MCF 10A (cell line): ENCODE results near the gene SPPL2B. TPM values are rescaled to one million over a fixed set of nuclear protein-coding genes. Genes with fewer than 3 reads are reported as not detected.
A peak's percentile ranks its signal among the peaks of the same experiment; 100 is the strongest.
"Not testable (repeated sequence)": the region's sequence is repeated elsewhere in the genome, so short reads cannot be mapped to it uniquely, and the experiment has no call there.

Experiments used
- Bru-seq: library from RNA; stranded (reverse); fragments of 400-500 nt; gene quantifications from one replicate; lab custom pipeline; 2021; lab: Mats Ljungman, UMichigan
- BruChase-seq, 2 experiments: library from RNA; stranded (reverse); fragments of 400-500 nt; gene quantifications; one replicate each; lab custom pipeline; 2021; lab: Mats Ljungman, UMichigan
- BruUV-seq: library from RNA; stranded (reverse); fragments of 400-500 nt; replicated peaks from 2 replicates; lab custom pipeline; 2021; lab: Mats Ljungman, UMichigan
- CTCF ChIA-PET: fragments of 300-600 bp; sonication (Branson Sonifier 250); formaldehyde crosslinking; extraction: SDS; loops from one replicate; lab custom pipeline; 2021; ENCODE audit warnings: antibody characterized with exemption, inconsistent platforms; lab: Yijun Ruan, JAX
- POLR2A ChIA-PET: fragments of 300-600, 350-650 bp; sonication (Branson Sonifier 250); formaldehyde crosslinking; extraction: SDS; loops from one replicate; lab custom pipeline; 2020; ENCODE audit warnings: antibody characterized with exemption, inconsistent platforms; lab: Yijun Ruan, JAX
- DNase-seq: peaks from one replicate; pipeline ENCODE4 v3.0.0-alpha.2; 2018; ENCODE audit not compliant: unreplicated experiment
- H3K27ac Mint-ChIP-seq: one replicate; pipeline ENCODE4 v1.8.0; 2022; ENCODE audit warnings: mild to moderate bottlenecking, low read depth, mixed read lengths; ENCODE audit not compliant: unreplicated experiment
- H3K27me3 Mint-ChIP-seq: one replicate; pipeline ENCODE4 v1.8.0; 2022; ENCODE audit warnings: mixed read lengths; ENCODE audit not compliant: insufficient read depth, unreplicated experiment
- H3K36me3 Mint-ChIP-seq: one replicate; pipeline ENCODE4 v1.8.0; 2022; ENCODE audit warnings: mild to moderate bottlenecking, moderate library complexity, mixed read lengths; ENCODE audit not compliant: insufficient read depth, unreplicated experiment
- H3K4me1 Mint-ChIP-seq: one replicate; pipeline ENCODE4 v1.8.0; 2022; ENCODE audit warnings: mixed read lengths; ENCODE audit not compliant: insufficient read depth, unreplicated experiment
- H3K4me3 Mint-ChIP-seq: one replicate; pipeline ENCODE4 v1.8.0; 2022; ENCODE audit warnings: mild to moderate bottlenecking, moderate library complexity, mixed read lengths; ENCODE audit not compliant: unreplicated experiment
- H3K9me3 Mint-ChIP-seq: one replicate; pipeline ENCODE4 v1.8.0; 2022; ENCODE audit warnings: mixed read lengths; ENCODE audit not compliant: unreplicated experiment
- CTCF ChIP-seq: fragments of 200-600 bp; IDR thresholded peaks from one replicate; pipeline ENCODE4 v1.8.0; 2022; ENCODE audit warnings: antibody characterized with exemption, mild to moderate bottlenecking; ENCODE audit not compliant: unreplicated experiment
- intact Hi-C: fragments of 100-400 bp; cut with micrococcal nuclease; formaldehyde crosslinking; loops from 2 replicates; pipeline ENCODE4 v1.14.1; 2022
- long read RNA-seq: library from polyadenylated mRNA; stranded (forward); transcript quantifications from one replicate; pipeline ENCODE4 v2.0.0, GENCODE V29; 2022
- total RNA-seq: library from RNA; stranded (reverse); gene quantifications from 2 replicates; pipeline ENCODE4 v1.2.3, GENCODE V29; 2022

The SPPL2B gene
- total RNA-seq, result 70.1 and 70.9 TPM in 2 replicates
- Bru-seq, nascent RNA, result percentile 51 among the genes with signal in this experiment
- BruChase-seq, experiment 1, labeled RNA remaining after a 6-hour chase, result percentile 73 among the genes with signal in this experiment
- BruChase-seq, experiment 2, labeled RNA remaining after a 2-hour chase, result percentile 60 among the genes with signal in this experiment
- long read RNA-seq, transcript SPPL2B-209 (15 exons, 3,456 nt), result major isoform, 21 of 102 reads
- long read RNA-seq, partial matches to known transcripts, result 37 of 102 reads
- long read RNA-seq, other reads (novel, unspliced or antisense), result 43 of 102 reads

GRCh38 chr19:2328401-2329148 is at the start of gene SPPL2B, which contains the start of gene LSM7:
SPPL2B (plus strand) TSS chr19:2328684; CDS start chr19:2328710, 26 bp downstream.
LSM7 (minus strand) TSS chr19:2328586; CDS start chr19:2328566, 20 bp downstream.
- BruUV-seq, result TSS peak; percentile 49
- peaks cover 27% of the 10 kb centered on the region for H3K4me1 Mint-ChIP-seq
- H3K27me3 Mint-ChIP-seq, result no peaks in the 10 kb centered on the region
- no peaks in the 10 kb centered on the region for H3K9me3 Mint-ChIP-seq
- DNase-seq, result peak; percentile 91
- peaks cover 42% of the 10 kb centered on the region for H3K36me3 Mint-ChIP-seq
- ChIA-PET POLR2A (interaction anchor here (0.7 to 1.7 kb wide), 13 partner anchors 23 to 1057 kb away, joined by 3 to 18 read pairs (median 3); partner anchors contain the start of genes DOT1L, LMNB2, PLEKHJ1 and THOP1), CTCF (interaction anchor here (0.6 to 0.8 kb wide), 4 partner anchors 40 to 231 kb away, joined by 3 to 4 read pairs (median 3); no protein-coding TSS in a partner anchor)
- H3K4me3 Mint-ChIP-seq, result peak within 1 kb of the TSS; percentile 93
- peak within 1 kb of the TSS; percentile 97 for H3K27ac Mint-ChIP-seq
- no peak for TF ChIP-seq CTCF
- intact Hi-C loops, result loop anchor here (2.0 kb wide), 1 partner anchor 62 kb away; no protein-coding TSS in a partner anchor

- H3K9me3 Mint-ChIP-seq, result no peaks in the 10 kb centered on the region
- H3K27ac Mint-ChIP-seq, result no peak overlapping the region
- no peaks in the 10 kb centered on the region for H3K4me1 Mint-ChIP-seq
- intact Hi-C loops, result no loop called here
- H3K36me3 Mint-ChIP-seq, result peaks cover 15% of the 10 kb centered on the region
- no peak overlapping the region for H3K4me3 Mint-ChIP-seq
- no peaks in the 10 kb centered on the region for H3K27me3 Mint-ChIP-seq
- POLR2A ChIA-PET, result interaction anchor here (1.0 kb wide), 1 partner anchor 13 kb away, joined by 3 read pairs; no protein-coding TSS in a partner anchor
- no peak for DNase-seq
- TF ChIP-seq CTCF, result no peak
- no TSS peak for BruUV-seq
- CTCF ChIA-PET, result no interaction called here
Observed at GRCh38 chr19:2280633-2281264, 47.7 kb upstream of the SPPL2B start.

GRCh38 chr19:2281265-2282061 is 47.0 kb upstream of the SPPL2B start:
- BruUV-seq, CTCF ChIA-PET, intact Hi-C loops, H3K27ac Mint-ChIP-seq, POLR2A ChIA-PET, H3K27me3 Mint-ChIP-seq, DNase-seq, H3K4me1 Mint-ChIP-seq, H3K9me3 Mint-ChIP-seq, H3K4me3 Mint-ChIP-seq: not testable (repeated sequence)
- H3K36me3 Mint-ChIP-seq, result peaks cover 15% of the 10 kb centered on the region
